ENCODE measurements around the gene UMODL1.
"Not testable (repeated sequence)": the region's sequence is repeated elsewhere in the genome, so short reads cannot be mapped to it uniquely, and the experiment has no call there.

Gene UMODL1

DNA sequence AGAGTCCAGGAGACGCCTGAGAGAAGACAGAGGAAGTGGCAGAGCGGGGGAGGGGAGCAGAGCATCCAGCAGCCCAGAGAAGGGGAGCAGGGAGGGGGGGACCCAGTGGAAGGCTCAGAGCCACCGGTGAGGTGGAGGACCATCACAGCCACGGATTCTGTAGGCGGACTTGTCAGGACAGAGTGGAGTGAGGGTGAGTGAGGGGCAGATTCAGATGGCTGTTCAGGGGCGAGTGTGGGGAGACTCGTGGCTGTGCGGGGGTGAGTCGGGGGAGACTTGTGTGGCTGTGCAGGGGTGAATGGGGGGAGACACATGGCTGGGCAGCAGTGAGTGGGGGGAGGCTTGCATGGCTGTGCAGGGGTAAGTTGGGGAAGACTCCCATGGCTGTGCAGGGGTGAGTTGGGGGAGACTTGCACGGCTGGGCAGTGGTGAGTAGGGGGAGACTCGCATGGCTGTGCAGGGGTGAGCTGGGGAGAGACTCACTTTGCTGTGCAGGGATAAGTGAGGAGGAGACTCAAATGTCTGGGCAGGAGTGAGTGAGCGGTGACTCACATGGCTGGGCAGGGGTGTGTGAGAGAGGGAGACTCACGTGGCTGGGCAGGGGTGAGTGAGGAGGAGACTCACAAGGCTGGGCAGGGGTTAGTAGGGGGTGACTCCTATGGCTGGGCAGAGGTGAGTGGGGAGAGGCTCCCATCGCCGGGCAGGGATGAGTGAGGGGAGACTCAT lies 91.0 kb downstream of the UMODL1 start:
- DNase-seq (ENCODE audit: low read depth, low spot score): no peak

DNA sequence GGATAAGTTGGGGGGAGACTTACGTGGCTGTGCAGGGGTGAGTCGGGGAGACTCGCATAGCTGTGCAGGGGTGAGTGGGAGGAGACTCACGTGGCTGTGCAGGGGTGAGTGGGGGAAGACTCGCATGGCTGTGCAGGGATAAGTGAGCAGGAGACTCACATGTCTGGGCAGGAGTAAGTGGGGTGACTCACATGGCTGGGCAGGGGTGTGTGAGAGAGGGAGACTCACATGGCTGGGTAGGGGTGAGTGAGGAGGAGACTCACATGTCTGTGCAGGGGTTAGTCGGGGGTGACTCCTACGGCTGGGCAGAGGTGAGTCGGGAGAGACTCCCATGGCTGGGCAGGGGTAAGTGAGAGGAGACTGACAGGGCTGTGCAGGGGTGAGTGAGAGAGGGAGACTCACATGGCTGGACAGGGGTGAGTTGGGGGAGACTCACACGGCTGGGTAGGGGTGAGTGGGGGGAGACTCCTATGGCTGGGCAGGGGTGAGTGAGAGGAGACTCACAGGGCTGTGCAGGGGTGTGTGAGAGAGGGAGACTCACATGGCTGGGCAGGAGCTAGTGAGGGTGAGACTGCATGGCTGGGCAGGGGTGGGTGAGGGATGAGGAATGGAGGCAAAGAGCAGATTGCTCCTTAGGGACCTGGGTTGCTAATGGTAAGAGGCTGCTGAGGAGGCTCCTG lies 91.9 kb downstream of the UMODL1 start:
- DNase-seq (ENCODE audit: low read depth, low spot score): no peak

DNA sequence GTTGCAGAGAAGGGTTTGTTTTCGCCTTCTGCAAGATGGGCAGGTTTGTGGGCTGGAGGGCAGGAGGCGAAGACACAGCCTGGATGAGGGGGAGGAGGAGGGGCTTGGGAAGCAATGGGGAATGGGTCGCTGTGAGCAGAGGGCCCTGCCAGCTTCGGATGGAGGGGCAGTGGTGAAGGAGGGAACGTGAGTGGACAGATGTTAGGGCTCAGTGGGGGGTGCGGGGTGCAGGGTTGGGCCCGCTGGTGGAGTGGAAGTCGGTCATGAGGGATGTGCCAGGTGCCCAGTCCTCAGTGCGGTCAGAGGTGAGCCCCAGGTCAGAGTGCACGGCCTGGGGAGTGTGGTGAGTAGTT lies 92.4 kb downstream of the UMODL1 start:
- no peak for DNase-seq (ENCODE audit: low read depth, low spot score)

DNA sequence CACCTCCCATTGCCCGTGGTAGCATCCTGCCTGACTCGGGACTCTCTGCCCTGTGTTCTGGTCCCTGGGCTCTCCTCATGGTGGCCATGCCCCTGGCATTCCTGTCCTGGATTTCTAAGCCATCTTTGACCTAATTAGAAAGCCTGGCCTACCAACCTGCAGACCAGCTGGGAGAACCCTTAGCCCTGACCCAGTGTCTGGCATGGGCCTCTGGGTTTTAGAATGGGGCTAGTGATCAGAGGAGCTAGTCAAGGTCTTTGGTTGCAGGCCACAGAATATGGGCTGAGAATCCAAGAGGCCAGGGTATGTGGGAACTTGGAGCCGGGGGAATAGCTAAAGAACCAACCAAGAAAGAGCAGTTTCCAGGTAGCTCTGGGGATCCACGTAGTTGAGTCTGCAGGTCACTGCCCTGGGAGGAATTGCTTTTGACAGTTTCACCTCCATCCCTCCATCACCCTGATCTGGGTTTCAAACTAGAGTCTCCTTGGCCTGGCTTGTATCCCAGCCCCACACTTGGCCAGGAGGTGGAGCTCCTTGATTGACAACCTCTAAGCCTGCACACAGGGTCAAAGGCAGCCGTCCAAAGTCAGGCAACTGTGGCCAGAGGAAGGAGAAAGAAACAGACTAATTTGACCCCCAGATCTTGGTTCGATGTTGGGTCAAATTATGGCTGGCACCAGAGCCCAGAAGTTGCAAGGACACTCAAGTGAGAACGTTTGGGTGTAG lies 93.1 kb downstream of the UMODL1 start:
- no peak for DNase-seq (ENCODE audit: low read depth, low spot score)

DNA sequence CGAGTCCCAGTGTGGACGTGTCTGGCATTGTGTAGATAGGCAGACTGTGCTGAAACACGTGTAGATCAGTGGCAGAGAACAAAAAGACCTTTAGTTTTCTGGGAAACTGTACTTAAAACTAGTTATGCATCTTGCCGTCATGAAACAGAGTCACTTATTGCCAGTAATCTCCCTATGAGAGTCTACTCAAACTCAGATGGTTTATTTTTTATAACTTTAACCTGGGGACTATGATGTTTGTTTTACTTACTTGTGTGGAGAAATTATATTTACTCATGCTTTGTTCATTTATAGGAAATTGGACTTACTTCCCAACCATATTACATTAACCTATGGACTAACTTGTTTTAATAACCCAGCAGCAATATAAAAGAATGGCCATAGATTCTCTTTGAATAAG lies 93.7 kb downstream of the UMODL1 start:
- no peak for DNase-seq (ENCODE audit: low read depth, low spot score)

DNA sequence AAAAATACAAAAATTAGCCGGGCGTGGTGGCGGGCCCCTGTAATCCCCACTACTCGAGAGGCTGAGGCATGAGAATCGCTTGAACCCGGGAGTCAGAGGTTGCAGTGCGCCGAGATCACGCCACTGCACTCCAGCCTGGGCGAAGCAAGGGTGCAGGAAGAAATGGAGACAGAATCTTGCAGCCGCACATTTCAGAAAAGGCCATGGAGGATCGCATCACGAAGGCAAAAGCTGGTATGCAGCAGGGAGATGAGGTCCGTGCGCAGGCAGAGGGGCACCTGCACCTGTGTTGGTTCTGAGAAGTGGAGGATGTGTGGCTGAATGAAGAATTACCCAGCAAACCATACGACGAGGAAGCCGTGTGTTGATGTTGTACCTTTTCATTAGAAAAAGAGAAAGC lies 94.8 kb downstream of the UMODL1 start:
- DNase-seq (ENCODE audit: low read depth, low spot score): no peak

DNA sequence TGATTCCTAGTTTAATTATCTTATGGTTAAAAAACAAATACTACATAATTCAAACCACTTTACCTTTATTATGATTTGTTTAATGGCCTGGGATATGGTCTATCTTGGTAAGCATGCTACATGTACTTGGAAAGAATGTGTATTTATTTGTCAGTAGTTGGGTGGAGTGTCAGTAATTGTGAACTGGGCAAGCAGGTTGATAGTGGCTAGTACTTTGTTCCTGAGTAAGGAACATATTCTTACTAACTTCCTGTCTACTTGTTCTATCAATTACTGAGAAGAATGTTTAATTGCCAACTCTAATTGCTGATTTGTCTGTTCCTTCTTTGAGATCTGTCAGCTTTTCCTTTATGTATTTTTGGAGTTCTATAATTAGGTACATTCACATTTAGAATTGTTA lies 98.6 kb downstream of the UMODL1 start:
- DNase-seq (ENCODE audit: low read depth, low spot score): no peak

DNA sequence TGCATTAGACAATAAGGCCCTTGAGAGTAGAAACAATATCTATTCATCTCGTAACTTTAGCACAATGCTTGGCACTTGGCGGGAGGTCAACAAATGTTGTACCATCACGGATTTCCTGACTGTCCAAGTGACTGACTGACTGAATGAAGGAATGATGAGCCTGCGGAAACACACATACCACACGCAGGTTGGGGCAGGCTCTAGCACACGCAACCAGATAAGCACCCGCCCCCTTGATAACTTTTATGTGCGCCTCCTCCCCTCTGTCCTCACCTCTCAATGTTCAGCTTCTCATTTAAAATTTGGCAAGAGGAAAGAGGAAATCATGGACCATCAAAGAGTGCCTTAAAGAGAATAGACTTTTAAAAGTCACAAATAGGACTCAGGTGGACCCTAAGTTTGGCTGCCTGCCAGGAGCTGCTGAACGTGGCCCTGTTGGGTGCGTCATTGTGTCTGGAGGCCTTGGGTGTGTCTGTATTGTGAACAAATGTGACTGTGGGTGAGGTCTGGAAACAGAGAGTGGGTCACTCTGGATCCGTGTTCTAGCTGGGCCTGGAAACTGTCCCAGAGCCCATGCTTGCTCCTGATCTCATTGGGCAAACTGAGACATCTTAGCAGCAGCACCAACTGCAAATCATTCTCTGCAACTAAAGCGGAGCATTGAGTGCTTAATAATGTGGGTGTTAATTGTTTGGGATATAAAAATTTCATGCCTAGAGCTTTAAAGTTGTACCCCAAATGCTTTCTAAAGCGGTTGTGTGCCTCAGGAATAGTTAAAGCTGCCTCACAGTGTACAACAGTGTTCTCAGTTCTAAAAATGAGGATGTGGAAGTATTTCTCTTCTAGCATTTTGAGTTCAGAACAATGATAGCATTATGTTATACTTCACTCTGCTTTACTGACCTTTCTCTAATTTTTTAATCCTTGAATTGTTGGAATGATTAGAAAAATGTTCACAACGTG lies 100.3 kb downstream of the UMODL1 start:
- no peak for DNase-seq (ENCODE audit: low read depth, low spot score)

DNA sequence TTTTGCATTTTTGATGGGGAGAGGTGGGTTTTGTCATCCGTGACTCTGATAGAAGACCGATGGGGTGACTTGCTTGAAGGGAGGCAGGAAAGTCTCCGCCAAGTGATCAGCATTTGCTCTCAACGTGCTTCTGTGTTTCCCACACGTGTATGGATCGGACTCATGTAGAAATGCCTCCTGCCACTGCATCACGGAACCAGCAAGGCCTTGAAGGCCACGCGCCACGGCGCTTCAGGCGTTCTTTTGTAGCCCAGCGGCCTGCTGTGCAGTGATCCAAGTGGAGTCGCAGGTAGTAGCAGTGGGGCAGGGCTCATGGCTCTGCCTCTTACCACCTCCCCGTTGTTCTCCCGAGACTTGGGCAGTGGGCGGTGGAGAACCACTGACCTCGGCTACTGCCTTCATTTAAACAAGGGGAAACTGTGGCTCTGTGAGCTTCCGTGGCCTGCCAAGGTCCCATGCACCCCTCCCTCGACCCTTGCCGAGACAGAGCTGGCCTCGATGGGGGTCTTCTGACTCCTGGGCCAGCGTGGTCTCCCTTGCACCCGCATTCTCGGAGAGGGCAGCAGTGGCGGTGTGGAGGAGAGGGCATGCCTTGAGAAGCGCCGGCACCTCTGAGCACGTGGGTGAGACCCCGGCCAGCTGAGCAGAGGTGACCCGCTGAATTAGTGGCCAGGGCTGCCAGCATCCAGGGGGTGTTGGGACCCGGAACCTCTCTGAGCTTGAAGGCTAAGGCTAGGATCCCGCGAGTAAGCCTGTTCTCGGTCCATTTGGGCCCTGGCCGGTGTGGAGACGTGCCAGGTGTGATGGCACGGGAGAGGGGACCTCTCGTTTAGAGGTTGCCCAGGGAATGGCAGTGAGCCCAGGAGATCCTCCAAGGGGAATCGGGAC lies 101.7 kb downstream of the UMODL1 start:
- no peak for DNase-seq (ENCODE audit: low read depth, low spot score)

DNA sequence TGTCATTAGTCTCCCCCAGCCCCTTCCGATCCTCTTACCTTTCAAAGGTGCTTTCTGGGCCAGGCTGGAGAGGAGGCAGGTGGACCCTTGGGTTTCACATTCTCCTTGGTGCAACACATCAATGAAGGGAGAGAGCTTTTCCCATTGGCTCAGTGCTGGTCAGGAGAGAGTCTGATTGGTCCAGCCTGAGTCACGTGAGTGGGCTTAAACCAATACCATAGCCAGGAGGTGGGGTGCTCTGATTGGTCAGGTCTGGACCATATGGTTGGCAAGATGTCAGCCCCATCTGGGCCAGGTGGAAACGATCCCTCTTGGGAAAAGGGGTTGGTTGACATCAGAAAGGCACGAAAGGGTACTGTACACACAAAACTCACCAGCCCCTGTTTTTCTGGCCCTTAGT lies 103.1 kb downstream of the UMODL1 start:
- no peak for DNase-seq (ENCODE audit: low read depth, low spot score)

DNA sequence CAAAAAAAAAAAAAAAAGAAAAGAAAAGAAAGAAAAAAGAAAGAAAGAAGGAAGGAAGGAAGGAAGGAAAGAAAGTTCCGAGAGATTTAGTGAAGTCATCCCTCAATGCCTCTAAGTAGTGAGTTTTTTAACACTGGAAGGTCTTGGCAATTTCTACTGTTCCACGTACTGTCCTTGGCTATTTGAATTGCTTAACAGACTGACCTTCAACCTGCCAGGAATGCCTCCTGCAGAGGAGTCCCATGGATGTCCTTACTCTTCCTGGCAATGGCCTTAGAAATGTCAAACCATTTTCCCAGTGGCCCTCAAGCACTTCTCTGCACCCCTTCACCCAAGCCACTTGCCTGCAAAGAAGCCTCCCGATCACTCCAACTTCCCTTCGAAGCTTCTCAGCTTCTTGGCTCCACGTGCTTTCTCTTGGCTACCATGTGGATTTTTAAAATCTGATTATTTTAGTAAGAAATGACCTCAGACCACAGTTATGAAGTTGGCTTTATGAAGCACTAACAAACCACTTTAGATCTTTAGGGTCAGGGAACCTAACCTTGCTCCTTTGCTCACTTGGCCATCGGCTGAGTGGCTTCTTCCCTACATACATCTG lies 104.1 kb downstream of the UMODL1 start:
- no peak for DNase-seq (ENCODE audit: low read depth, low spot score)

DNA sequence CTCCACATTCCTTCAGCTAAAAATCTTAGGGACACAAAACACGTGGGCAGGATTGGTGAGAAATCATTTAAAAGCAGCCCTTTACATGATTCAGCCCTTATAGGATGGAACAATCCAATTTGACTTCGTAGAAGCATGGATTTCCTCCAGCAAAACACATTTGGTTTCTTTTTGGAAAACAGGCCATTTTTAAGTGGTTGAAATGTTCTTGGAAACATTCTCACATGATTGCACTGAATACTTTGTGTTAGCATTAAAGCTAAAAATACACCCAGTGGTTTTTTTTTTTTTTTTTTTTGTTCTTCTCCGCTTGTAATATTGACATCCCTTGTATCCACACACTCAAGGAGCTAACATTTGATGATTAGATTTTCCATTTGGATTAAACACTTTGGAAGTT lies 105.7 kb downstream of the UMODL1 start:
- DNase-seq (ENCODE audit: low read depth, low spot score): no peak

DNA sequence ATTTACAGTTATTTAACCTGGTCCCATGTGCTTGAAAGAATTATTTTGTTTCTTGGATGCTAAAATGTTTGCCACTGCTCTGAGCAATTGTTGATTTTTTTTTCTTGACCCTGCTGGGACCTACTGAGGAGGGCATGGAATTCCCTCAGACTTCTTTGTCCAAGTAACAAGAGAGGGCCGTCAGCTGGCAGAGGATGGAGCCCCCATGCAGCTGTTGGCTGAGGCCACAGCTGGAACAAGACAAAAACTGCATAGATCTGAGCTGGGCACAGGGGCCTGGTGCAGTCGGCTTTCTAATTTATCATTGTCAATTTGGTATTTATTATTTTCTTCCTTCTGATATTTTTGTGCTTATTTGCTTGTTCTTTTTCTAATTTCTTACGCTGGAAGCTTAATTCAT lies 108.2 kb downstream of the UMODL1 start:
- no peak for DNase-seq (ENCODE audit: low read depth, low spot score)

DNA sequence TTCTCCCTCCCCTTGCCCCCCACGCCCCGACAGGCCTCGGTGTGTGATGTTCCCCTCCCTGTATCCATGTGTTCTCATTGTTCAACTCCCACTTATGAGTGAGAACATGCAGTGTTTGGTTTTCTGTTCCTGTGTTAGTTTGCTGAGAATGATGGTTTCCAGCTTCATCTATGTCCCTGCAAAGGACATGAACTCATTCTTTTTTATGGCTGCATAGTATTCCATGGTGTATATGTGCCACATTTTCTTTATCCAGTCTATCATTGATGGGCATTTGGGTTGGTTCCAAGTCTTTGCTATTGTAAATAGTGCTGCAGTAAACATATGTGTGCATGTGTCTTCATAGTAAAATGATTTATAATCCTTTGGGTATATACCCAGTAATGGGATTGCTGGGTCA lies 108.9 kb downstream of the UMODL1 start:
- DNase-seq (ENCODE audit: low read depth, low spot score): not testable (repeated sequence)

DNA sequence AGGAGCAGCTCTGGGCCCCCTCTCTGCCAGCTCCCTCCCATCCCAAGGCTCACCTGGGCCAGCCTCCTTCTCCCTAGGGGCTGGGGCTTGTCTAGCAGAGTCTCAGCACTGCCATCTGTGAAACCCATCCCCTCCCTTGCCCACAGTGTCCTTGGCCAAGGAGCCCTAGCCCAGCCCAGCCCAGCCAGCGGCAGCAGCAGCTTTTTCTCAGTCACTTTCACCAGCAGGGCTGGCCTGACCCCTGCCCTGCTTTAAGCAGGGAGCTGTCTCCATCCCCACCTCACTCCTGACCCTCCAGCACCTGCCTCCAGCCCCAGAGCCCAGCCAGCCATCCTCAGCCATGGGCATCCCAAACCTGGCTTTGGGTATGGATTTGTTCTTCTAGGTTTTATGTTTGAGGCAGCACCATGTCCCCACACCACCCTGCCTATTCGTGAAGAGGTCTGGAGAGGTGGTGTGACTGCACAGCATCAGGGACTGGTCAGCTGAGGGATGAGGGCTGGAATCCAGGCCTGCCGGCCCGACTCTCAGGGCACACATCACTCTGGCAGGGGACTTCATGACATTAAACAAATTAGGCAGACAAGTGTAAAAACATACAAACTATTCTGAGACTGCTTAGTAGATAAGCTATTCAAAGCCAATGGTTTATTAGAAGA lies 111.7 kb downstream of the UMODL1 start:
- no peak for DNase-seq (ENCODE audit: low read depth, low spot score)

DNA sequence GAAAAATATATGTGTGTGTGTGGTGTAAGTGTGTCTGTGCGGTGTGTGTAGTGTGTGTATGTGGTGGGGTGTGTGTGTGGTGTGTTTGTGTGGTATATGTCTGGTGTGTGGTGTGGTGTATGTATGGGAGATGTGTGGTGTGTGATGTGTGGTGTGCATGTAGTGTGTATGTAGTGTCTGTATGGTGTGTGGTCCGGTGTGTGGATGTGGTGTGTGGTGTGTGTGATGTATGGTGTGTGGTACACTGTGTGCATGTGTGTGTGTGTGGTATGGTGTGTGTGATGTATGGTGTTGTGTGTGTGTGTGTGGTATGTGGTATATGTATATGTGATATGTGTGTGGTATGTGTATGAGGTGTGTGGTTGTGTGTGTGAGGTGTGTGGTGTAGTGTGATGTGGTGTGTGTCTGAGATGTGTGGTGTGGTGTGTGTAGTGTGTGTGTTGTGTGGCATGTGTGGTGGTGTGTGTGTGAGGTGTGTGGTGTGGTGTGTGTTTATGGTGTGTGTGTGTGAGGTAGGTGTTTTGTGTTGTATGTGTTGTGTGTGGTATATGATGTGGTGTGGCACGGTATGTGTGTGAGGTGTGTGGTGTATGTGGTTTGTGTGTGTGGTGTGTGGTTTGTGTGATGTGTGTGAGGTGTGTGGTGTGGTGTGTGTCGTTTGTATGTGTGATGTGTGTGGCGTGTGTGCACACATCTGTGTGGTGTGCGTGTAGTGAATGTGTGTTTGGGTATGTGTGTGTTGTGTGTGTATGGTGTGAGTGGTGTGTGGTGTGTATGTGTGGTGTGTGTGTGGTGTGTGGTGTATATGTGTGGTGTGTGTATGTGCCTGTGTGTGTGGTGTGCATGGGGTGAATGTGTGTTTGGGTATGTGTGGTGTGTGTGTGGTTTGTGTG lies 112.5 kb downstream of the UMODL1 start:
- no peak for DNase-seq (ENCODE audit: low read depth, low spot score)

DNA sequence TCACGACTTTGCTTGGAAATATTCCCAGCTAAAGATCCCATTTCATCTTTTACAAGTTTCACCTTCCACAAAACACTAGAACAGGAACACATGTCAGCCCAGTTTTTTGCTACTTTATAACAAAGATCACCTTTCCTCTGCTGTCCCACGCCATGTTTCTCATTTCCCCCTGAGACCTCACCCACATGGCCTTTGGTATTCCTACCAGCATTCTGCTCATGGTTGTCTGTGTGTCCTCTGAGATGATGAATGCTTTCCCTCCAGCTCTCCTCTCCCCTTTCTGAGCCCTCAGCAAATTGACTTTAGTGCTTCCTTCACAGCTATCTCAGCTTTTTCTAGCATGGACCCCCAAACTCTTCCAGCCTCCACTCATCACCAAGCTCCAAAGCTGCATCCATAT lies 115.5 kb downstream of the UMODL1 start:
- no peak for DNase-seq (ENCODE audit: low read depth, low spot score)

DNA sequence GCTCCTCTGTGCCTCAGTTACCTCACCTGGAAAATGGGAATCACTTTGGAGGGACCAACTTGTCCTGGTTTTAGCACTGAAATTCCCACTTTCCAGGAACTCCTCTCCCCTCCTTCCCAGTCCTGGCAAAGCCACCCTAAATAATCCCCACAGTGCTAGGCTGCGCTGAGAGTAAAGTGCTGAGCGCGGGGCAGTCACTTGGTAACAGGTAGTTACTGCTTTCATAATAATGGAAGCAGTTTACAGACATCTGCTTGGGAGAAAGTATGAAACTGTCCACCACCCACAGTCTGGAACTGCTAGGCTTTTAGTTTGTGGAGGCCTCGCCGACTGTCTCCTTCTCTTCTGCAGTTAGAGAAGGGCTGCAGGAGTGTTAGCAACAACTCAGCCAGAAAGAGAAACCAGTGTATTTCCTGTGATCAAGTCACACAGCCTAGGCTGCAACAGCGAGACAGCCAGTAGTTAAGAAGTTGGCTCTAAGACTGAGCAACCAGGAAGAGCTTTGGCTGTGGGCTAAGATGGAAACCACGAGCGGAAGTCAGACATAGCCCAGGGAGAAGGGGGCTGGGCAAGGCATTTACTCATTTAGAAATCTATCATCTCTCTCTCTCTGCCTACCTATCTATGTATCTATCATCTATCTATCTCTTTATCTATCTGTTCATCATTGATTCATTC lies 117.0 kb downstream of the UMODL1 start:
- no peak for DNase-seq (ENCODE audit: low read depth, low spot score)
